GM12878 (cell line): ENCODE data around the gene TTYH3. TPM values are rescaled to one million over a fixed set of nuclear protein-coding genes. Genes with fewer than 3 reads are reported as not detected.

ENCODE experiments used
- ATAC-seq: fragments of 200-7000 bp; cut with Tn5 transposase; 3 replicates; pipeline ENCODE4 v1.9.1; 2020; ENCODE audit warnings: mild to moderate bottlenecking, moderate library complexity
- BruUV-seq: library from RNA; stranded (reverse); fragments of 400-500 nt; replicated peaks from 2 replicates; lab custom pipeline; 2021; lab: Mats Ljungman, UMichigan
- CTCF ChIA-PET: fragments of 300-600 bp; sonication (Branson Sonifier 250); formaldehyde crosslinking; extraction: SDS; loops from one replicate; lab custom pipeline; 2021; ENCODE audit warnings: inconsistent platforms; lab: Yijun Ruan, JAX
- POLR2A ChIA-PET: fragments of 350-600 bp; formaldehyde crosslinking; extraction: SDS; loops from one replicate; lab custom pipeline; 2021; ENCODE audit warnings: inconsistent platforms; lab: Charles Lee
- RAD21 ChIA-PET: fragments of 300-600 bp; sonication (Branson Sonifier 250); formaldehyde crosslinking; loops from one replicate; lab custom pipeline; 2023; ENCODE audit warnings: antibody characterized with exemption; ENCODE audit not compliant: unreplicated experiment; lab: Charles Lee
- SMC1A ChIA-PET: fragments of 300-600 bp; sonication (Branson Sonifier 250); formaldehyde crosslinking; loops from one replicate; lab custom pipeline; 2023; ENCODE audit not compliant: unreplicated experiment, uncharacterized antibody; lab: Charles Lee
- DNase-seq: peaks from one replicate; pipeline ENCODE4 v3.0.0-alpha.2; 2011; ENCODE audit warnings: low read depth, low spot score
- FAIRE-seq: peaks from 3 replicates; lab custom pipeline; 2011; peaks lifted over from hg19 to GRCh38; lab: Jason Lieb, UNC
- H2AFZ ChIP-seq: 2 replicates; pipeline ENCODE4 v1.6.0; 2011; ENCODE audit warnings: low read depth, low read length, control low read depth; ENCODE audit not compliant: control insufficient read depth
- H3K27ac ChIP-seq: 2 replicates; pipeline ENCODE4 v1.5.1; 2011; ENCODE audit warnings: control low read depth; ENCODE audit not compliant: control insufficient read depth, insufficient read depth
- H3K27me3 ChIP-seq, 2 experiments: replicated peaks in 1 of 2; 2 replicates each; pipeline versions ENCODE4 v1.6.0 to v1.6.1; 2011; ENCODE audit warnings: low read length in 1 of 2; ENCODE audit not compliant: control insufficient read depth in 2 of 2, insufficient read depth in 2 of 2
- H3K36me3 ChIP-seq, 2 experiments: 2 replicates each; pipeline ENCODE4 v1.5.1; 2011; ENCODE audit warnings: low read length in 1 of 2; ENCODE audit not compliant: control insufficient read depth in 2 of 2, insufficient read depth in 2 of 2
- H3K4me1 ChIP-seq: 2 replicates; pipeline ENCODE4 v1.6.1; 2011; ENCODE audit warnings: mild to moderate bottlenecking, low read length, moderate library complexity, mixed read lengths; ENCODE audit not compliant: control insufficient read depth, insufficient read depth
- H3K4me2 ChIP-seq: 2 replicates; pipeline ENCODE4 v1.6.0; 2011; ENCODE audit warnings: control low read depth; ENCODE audit not compliant: control insufficient read depth, insufficient read depth
- H3K4me3 ChIP-seq: fragments of 200-600 bp; sonication (generic); 2 replicates; pipeline ENCODE4 v1.5.1; 2016
- H3K79me2 ChIP-seq: 2 replicates; pipeline ENCODE4 v1.6.0; 2011; ENCODE audit warnings: low read length; ENCODE audit not compliant: control insufficient read depth, insufficient read depth
- H3K9ac ChIP-seq: 2 replicates; pipeline ENCODE4 v1.8.0; 2011; ENCODE audit warnings: low read length, control low read depth, mixed read lengths; ENCODE audit not compliant: control insufficient read depth, insufficient read depth
- H3K9me3 ChIP-seq: replicated peaks from 3 replicates; pipeline ENCODE4 v1.5.1; 2011; ENCODE audit warnings: mild to moderate bottlenecking, low read length; ENCODE audit not compliant: control insufficient read depth, insufficient read depth
- H4K20me1 ChIP-seq: 2 replicates; pipeline ENCODE4 v1.6.0; 2011; ENCODE audit not compliant: control insufficient read depth, insufficient read depth
- CBFB ChIP-seq: IDR thresholded peaks from 2 replicates; pipeline ENCODE4 v1.6.1; 2016; ENCODE audit warnings: antibody characterized with exemption, low read depth
- GATAD2B ChIP-seq: fragments of 450-650 bp; conservative IDR thresholded peaks from 2 replicates; pipeline ENCODE4 v1.6.1; 2017; ENCODE audit warnings: low read depth, mild to moderate bottlenecking, moderate library complexity
- IKZF1 ChIP-seq: fragments of 450-650 bp; conservative IDR thresholded peaks from 2 replicates; pipeline ENCODE4 v1.6.1; 2017; ENCODE audit warnings: antibody characterized with exemption, mild to moderate bottlenecking
- IKZF2 ChIP-seq, 2 experiments: fragments of 450-650 bp; IDR thresholded peaks; 2 replicates each; pipeline ENCODE4 v1.6.1; 2017; ENCODE audit warnings: mild to moderate bottlenecking in 2 of 2, moderate library complexity in 2 of 2
- MYB ChIP-seq: fragments of 150-350 bp; IDR thresholded peaks from 2 replicates; pipeline ENCODE4 v1.6.1; 2014; ENCODE audit warnings: mild to moderate bottlenecking, low read depth, low read length, borderline replicate concordance
- NFYA ChIP-seq: IDR thresholded peaks from 2 replicates; pipeline ENCODE4 v1.6.1; 2011; ENCODE audit warnings: low read depth, mild to moderate bottlenecking, low read length, improper control_type of control experiment, borderline replicate concordance
- PBX3 ChIP-seq: IDR thresholded peaks from 2 replicates; pipeline ENCODE4 v1.6.1; 2011; ENCODE audit warnings: mild to moderate bottlenecking, low read depth, low read length, moderate library complexity; ENCODE audit not compliant: insufficient replicate concordance
- POLR2A ChIP-seq: IDR thresholded peaks from 2 replicates; pipeline ENCODE4 v1.6.1; 2011; ENCODE audit warnings: low read depth, mild to moderate bottlenecking, low read length
- POLR2AphosphoS5 ChIP-seq: IDR thresholded peaks from 2 replicates; pipeline ENCODE4 v1.6.1; 2011; ENCODE audit warnings: mild to moderate bottlenecking, low read length, inconsistent platforms
- SIX5 ChIP-seq: IDR thresholded peaks from 2 replicates; pipeline ENCODE4 v1.6.1; 2011; ENCODE audit warnings: mild to moderate bottlenecking, low read depth, low read length, moderate library complexity; ENCODE audit not compliant: severe bottlenecking
- SMAD1 ChIP-seq: fragments of 450-650 bp; IDR thresholded peaks from 2 replicates; pipeline ENCODE4 v1.6.1; 2018; ENCODE audit warnings: mild to moderate bottlenecking, low read depth; ENCODE audit not compliant: partially characterized antibody
- SMARCA5 ChIP-seq: fragments of 450-650 bp; IDR thresholded peaks from 2 replicates; pipeline ENCODE4 v1.6.1; 2017; ENCODE audit warnings: mild to moderate bottlenecking
- SP1 ChIP-seq: IDR thresholded peaks from one replicate; pipeline ENCODE4 v1.6.1; 2011; ENCODE audit warnings: low read depth, low read length
- SUPT20H ChIP-seq: IDR thresholded peaks from 2 replicates; pipeline ENCODE4 v1.6.1; 2011; ENCODE audit warnings: low read depth, mild to moderate bottlenecking, low read length, moderate library complexity, borderline replicate concordance; ENCODE audit not compliant: control insufficient read depth
- TCF3 ChIP-seq: IDR thresholded peaks from 2 replicates; pipeline ENCODE4 v1.6.1; 2012; ENCODE audit warnings: low read depth, mild to moderate bottlenecking, low read length, borderline replicate concordance; ENCODE audit not compliant: insufficient read depth
- ZNF274 ChIP-seq: IDR thresholded peaks from one replicate; pipeline ENCODE4 v1.8.0; 2011; ENCODE audit not compliant: insufficient read length, insufficient read depth
- WGBS: methylation state at CpG from one replicate; pipeline ENCODE4 v1.1.6; 2016; ENCODE audit warnings: low lambda C conversion rate; ENCODE audit not compliant: insufficient replicate concordance, insufficient coverage; ENCODE audit errors: missing lambda C conversion rate; 5-methylcytosine and 5-hydroxymethylcytosine counted together
- in situ Hi-C: fragments of 300-500 bp; cut with MboI; formaldehyde crosslinking; loops from 9 replicates; pipeline ENCODE4 v1.14.3; 2018; ENCODE audit warnings: mixed read lengths
- intact Hi-C: fragments of 100-400 bp; cut with micrococcal nuclease; formaldehyde crosslinking; loops from one replicate; pipeline ENCODE4 v1.14.2; 2022; ENCODE audit not compliant: unreplicated experiment
- polyA plus RNA-seq, 11 experiments: library from polyadenylated mRNA; depleted of rRNA in 4 of 11; unstranded in 6 of 11; stranded (reverse) in 5 of 11; fragments of >200 nt; fragmentation: Nextera tagmentation in 4 of 11; fragmentation: Illumina TruSeq in 1 of 11; extraction: Ambion mirVana in 4 of 11; extraction: Trizol in 1 of 11; gene quantifications; 1 replicate in 1 of 11; 2 replicates in 10 of 11; pipeline versions ENCODE4 v1.2.1 to v1.2.3, GENCODE V29; 2011 to 2016; ENCODE audit warnings: inconsistent platforms in 2 of 11, missing spikeins in 2 of 11, low read depth in 1 of 11
- total RNA-seq, 4 experiments: library from RNA; depleted of rRNA in 3 of 4; stranded (reverse); fragments of >200 nt in 3 of 4; fragmentation: Illumina TruSeq in 1 of 4; extraction: Trizol in 1 of 4; gene quantifications; 2 replicates each; pipeline versions ENCODE4 v1.2.1 to v1.2.3, GENCODE V29; 2013 to 2021
- TF ChIP-seq, protein P1 (sequence below): fragments of 450-650 bp; IDR thresholded peaks from 2 replicates; pipeline ENCODE4 v1.6.1; 2017; ENCODE audit warnings: mild to moderate bottlenecking, moderate library complexity
- TF ChIP-seq, protein P2 (sequence below): fragments of 450-650 bp; IDR thresholded peaks from 2 replicates; pipeline ENCODE4 v1.6.1; 2014; ENCODE audit warnings: mild to moderate bottlenecking

The TTYH3 gene
- total and polyA plus RNA-seq, 10 of the 15 experiments (the other 5 are each of a cell fraction or from before 2014, with no cell fraction given), result 0.79 to 71.4 (median 10.5) TPM

GRCh38 chr7:2645274-2645868 is 13.6 kb downstream of the TTYH3 start:
- FAIRE-seq (peak; percentile 86), ATAC-seq (peak; percentile 50), DNase-seq (no peak)
- Histone ChIP-seq H3K27me3 (no peaks in the 10 kb centered on the region), H3K4me1 (peaks cover 30% of the 10 kb centered on the region), H3K4me3 (no peak overlapping the region), H3K4me2 (peak overlapping the region; percentile 92), H3K79me2 (peaks cover 7% of the 10 kb centered on the region), H3K9ac (peak overlapping the region; percentile 67), H3K36me3 (peaks cover 0 to 11% of the 10 kb centered on the region in 2 experiments; a peak in 3 of 4 replicates), H4K20me1 (no peaks in the 10 kb centered on the region), H2AFZ (peak overlapping the region; percentile 75), H3K9me3 (no peaks in the 10 kb centered on the region), H3K27ac (peak overlapping the region; percentile 67)
- in situ Hi-C loops, result no loop called here
- 1% methylated on average over 12 of the region's 14 CpGs for WGBS
- ChIA-PET POLR2A (interaction anchor here (1.1 to 1.6 kb wide), 2 partner anchors 9 to 53 kb away, joined by 3 to 5 read pairs; no protein-coding TSS in a partner anchor), CTCF (interaction anchor here (0.6 to 4.1 kb wide), 7 partner anchors 11 to 86 kb away, joined by 3 to 26 read pairs (median 3); no protein-coding TSS in a partner anchor), RAD21 (interaction anchor here (0.8 to 1.3 kb wide), 3 partner anchors 9 to 64 kb away, joined by 3 to 5 read pairs (median 4); partner anchors contain the start of gene TTYH3), SMC1A (interaction anchor here (0.8 to 4.0 kb wide), 5 partner anchors 12 to 78 kb away, joined by 3 to 17 read pairs (median 3); partner anchors contain the start of gene TTYH3)
- intact Hi-C loops, result no loop called here
- no TSS peak for BruUV-seq
- TF ChIP-seq SIX5, result no peak
- no peak for TF ChIP-seq MYB
- no peak for TF ChIP-seq IKZF2 (IDR thresholded peaks at IDR 0.05)
- peak; percentile 43 for TF ChIP-seq SP1
- TF ChIP-seq SMAD1, result no peak
- no peak for TF ChIP-seq TCF3
- peak; percentile 52 for TF ChIP-seq CBFB
- TF ChIP-seq POLR2AphosphoS5, result peak; percentile 42
- no peak for TF ChIP-seq GATAD2B
- TF ChIP-seq SMARCA5, result no peak
- TF ChIP-seq, protein P1, sequence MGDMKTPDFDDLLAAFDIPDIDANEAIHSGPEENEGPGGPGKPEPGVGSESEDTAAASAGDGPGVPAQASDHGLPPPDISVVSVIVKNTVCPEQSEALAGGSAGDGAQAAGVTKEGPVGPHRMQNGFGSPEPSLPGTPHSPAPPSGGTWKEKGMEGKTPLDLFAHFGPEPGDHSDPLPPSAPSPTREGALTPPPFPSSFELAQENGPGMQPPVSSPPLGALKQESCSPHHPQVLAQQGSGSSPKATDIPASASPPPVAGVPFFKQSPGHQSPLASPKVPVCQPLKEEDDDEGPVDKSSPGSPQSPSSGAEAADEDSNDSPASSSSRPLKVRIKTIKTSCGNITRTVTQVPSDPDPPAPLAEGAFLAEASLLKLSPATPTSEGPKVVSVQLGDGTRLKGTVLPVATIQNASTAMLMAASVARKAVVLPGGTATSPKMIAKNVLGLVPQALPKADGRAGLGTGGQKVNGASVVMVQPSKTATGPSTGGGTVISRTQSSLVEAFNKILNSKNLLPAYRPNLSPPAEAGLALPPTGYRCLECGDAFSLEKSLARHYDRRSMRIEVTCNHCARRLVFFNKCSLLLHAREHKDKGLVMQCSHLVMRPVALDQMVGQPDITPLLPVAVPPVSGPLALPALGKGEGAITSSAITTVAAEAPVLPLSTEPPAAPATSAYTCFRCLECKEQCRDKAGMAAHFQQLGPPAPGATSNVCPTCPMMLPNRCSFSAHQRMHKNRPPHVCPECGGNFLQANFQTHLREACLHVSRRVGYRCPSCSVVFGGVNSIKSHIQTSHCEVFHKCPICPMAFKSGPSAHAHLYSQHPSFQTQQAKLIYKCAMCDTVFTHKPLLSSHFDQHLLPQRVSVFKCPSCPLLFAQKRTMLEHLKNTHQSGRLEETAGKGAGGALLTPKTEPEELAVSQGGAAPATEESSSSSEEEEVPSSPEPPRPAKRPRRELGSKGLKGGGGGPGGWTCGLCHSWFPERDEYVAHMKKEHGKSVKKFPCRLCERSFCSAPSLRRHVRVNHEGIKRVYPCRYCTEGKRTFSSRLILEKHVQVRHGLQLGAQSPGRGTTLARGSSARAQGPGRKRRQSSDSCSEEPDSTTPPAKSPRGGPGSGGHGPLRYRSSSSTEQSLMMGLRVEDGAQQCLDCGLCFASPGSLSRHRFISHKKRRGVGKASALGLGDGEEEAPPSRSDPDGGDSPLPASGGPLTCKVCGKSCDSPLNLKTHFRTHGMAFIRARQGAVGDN, result no peak
- peak; percentile 43; the same call in 1 of the 2 replicates for TF ChIP-seq IKZF1
- TF ChIP-seq ZNF274, result no peak
- peak; percentile 60 for TF ChIP-seq PBX3
- TF ChIP-seq NFYA, result no peak
- TF ChIP-seq, protein P2, sequence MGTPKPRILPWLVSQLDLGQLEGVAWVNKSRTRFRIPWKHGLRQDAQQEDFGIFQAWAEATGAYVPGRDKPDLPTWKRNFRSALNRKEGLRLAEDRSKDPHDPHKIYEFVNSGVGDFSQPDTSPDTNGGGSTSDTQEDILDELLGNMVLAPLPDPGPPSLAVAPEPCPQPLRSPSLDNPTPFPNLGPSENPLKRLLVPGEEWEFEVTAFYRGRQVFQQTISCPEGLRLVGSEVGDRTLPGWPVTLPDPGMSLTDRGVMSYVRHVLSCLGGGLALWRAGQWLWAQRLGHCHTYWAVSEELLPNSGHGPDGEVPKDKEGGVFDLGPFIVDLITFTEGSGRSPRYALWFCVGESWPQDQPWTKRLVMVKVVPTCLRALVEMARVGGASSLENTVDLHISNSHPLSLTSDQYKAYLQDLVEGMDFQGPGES, result no peak
- no peak for TF ChIP-seq SUPT20H
- TF ChIP-seq POLR2A, result peak; percentile 56; the same call in 1 of the 2 replicates
